Heart left ventricle (tissue), 16 donors: Measurements from ENCODE around the gene EPB41. TPM values are rescaled to one million over a fixed set of nuclear protein-coding genes. Genes with fewer than 3 reads are reported as not detected.

Source experiments
- ATAC-seq, 4 donors: fragments of 200-7000 bp; cut with Tn5 transposase; one replicate each; pipeline ENCODE4 v1.9.1; 2020 to 2022; ENCODE audit warnings: moderate library complexity in 4 of 4, mild to moderate bottlenecking in 3 of 4, moderate number of reproducible peaks in 1 of 4
- DNase-seq, 5 donors: peaks; one replicate each; pipeline ENCODE4 v3.0.0-alpha.2; 2020
- H3K27ac ChIP-seq, 12 donors: fragments of 200-600 bp; sonication (generic) in 4 of 12; one replicate each; pipeline versions ENCODE4 v1.5.0 to v1.8.0; 2016 to 2022; ENCODE audit warnings: mild to moderate bottlenecking in 2 of 12
- H3K27me3 ChIP-seq, 9 donors: fragments of 200-600 bp; sonication (generic) in 2 of 9; one replicate each; pipeline versions ENCODE4 v1.5.1 to v1.8.0; 2016 to 2022; ENCODE audit warnings: mild to moderate bottlenecking in 3 of 9
- H3K36me3 ChIP-seq, 9 donors: fragments of 200-600 bp; sonication (generic) in 2 of 9; one replicate each; pipeline versions ENCODE4 v1.5.0 to v1.8.0; 2018 to 2022; ENCODE audit warnings: mild to moderate bottlenecking in 2 of 9
- H3K4me1 ChIP-seq, 12 donors: fragments of 200-600 bp; sonication (generic) in 4 of 12; one replicate each; pipeline versions ENCODE4 v1.5.0 to v1.8.0; 2016 to 2022; ENCODE audit warnings: mild to moderate bottlenecking in 3 of 12
- H3K4me3 ChIP-seq, 12 donors: fragments of 200-600 bp; sonication (generic) in 4 of 12; one replicate each; pipeline versions ENCODE4 v1.5.0 to v1.8.0; 2017 to 2022; ENCODE audit warnings: mild to moderate bottlenecking in 9 of 12, moderate library complexity in 4 of 12
- H3K9me3 ChIP-seq, 12 donors: fragments of 200-600 bp; sonication (generic) in 4 of 12; one replicate each; pipeline versions ENCODE4 v1.5.0 to v1.8.0; 2016 to 2022; ENCODE audit warnings: mild to moderate bottlenecking in 1 of 12
- CTCF ChIP-seq, 12 donors: fragments of 200-600 bp; sonication (generic) in 4 of 12; IDR thresholded peaks; one replicate each; pipeline versions ENCODE4 v1.5.0 to v1.8.0; 2018 to 2022; ENCODE audit warnings: antibody characterized with exemption in 12 of 12, mild to moderate bottlenecking in 5 of 12
- POLR2A ChIP-seq, 2 donors: fragments of 450-650 bp; IDR thresholded peaks; one replicate each; pipeline ENCODE4 v1.6.1; 2017; ENCODE audit warnings: antibody characterized with exemption in 2 of 2, mild to moderate bottlenecking in 2 of 2, moderate library complexity in 2 of 2
- WGBS, 4 donors: extraction: QIAGEN DNeasy Blood & Tissue Kit in 2 of 4; methylation state at CpG; one replicate each; pipeline versions ENCODE4 v1.1.5 to v1.1.7; 2013 to 2018; 5-methylcytosine and 5-hydroxymethylcytosine counted together
- intact Hi-C, 10 donors: fragments of 100-400 bp; cut with DNase I; formaldehyde crosslinking; loops; one replicate each; pipeline versions ENCODE4 v1.11.1 to v1.14.2; 2022
- polyA plus RNA-seq, 2 donors: library from polyadenylated mRNA; stranded (reverse); fragments of 200-250 nt; gene quantifications; one replicate each; pipeline ENCODE4 v1.2.3, GENCODE V29; 2013
- total RNA-seq, 9 donors: library from RNA; depleted of rRNA in 2 of 9; stranded (reverse); fragments of >200 nt in 2 of 9; fragmentation: NEBNext Ultra II Directional in 3 of 9; extraction: Animal tissue kit (Norgen Biotek cat#: 25700) in 3 of 9; gene quantifications; one replicate each; pipeline versions ENCODE4 v1.1.0 to v1.2.4, GENCODE V29; 2016 to 2023
- donor health status: ischemic (EF 13 %, LVEDD 7.1; RV severe dilation, severe dysfunction).
- donor health status: healthy with polysubstance abuse.
- donor health status: DM: no; HTN: yes; CAD: no.
- donor health status: DM: no; HTN: no; CAD: no.
- donor health status: ischemic (EF 25% LVEDD 6.9; RV normal size, moderate dysfunction).
- donor health status: ischemic (EF 25% LVEDD 5.7; RV mildly dilated, moderate dysfunction).
- donor health status: healthy.
- donor health status: DM: yes; HTN: yes; CAD: no.
- donor health status: ischemic (EF 35%, LVEDD 5.7; RV mildly dilated, moderate dysfunction).
- donor health status: nonischemic (EF 11% LVEDD 7.7; RV severe dilation, severe dysfunction).
- donor health status: DM: yes; HTN: yes; CAD: no.
- donor health status: PGD.
- donor health status: ischemic (EF 29% LVEDD 5.4; RV normal size, mild dysfunction).
- donor health status: nonischemic (EF 23%, LVEDD 6.1; RV moderate dilation, normal function).

Gene EPB41
- total and polyA plus RNA-seq, 11 donors, result 7.8 to 34.4 (median 20.1) TPM

GRCh38 chr1:28899267-28899666 is 15.1 kb upstream of the EPB41 start:
- 32 to 52% (median 35%) methylated on average over 2 of the region's 2 CpGs for WGBS, 4 donors

GRCh38 chr1:28900562-28900961 is 13.8 kb upstream of the EPB41 start:
- H3K4me3 ChIP-seq, result no peak overlapping the region
- H3K27ac ChIP-seq, result no peak overlapping the region
- no peak for TF ChIP-seq POLR2A (IDR thresholded peaks at IDR 0.05)
- no peak for TF ChIP-seq CTCF (IDR thresholded peaks at IDR 0.05)
- peaks cover 0 to 7% (median 0%) of the 10 kb centered on the region in 12 donors for H3K9me3 ChIP-seq
- ATAC-seq (no peak), DNase-seq (no peak)
- H3K36me3 ChIP-seq, result no peaks in the 10 kb centered on the region
- H3K27me3 ChIP-seq, result no peaks in the 10 kb centered on the region
- intact Hi-C loops, result no loop called here
- 89 to 95% (median 91%) methylated on average over 3 of the region's 3 CpGs for WGBS, 4 donors
- peaks cover 0 to 20% (median 15%) of the 10 kb centered on the region in 12 donors for H3K4me1 ChIP-seq

More at GRCh38 chr1:28899267-28899666, 15.1 kb upstream of the EPB41 start:
- Histone ChIP-seq H3K4me1 (peaks cover 0 to 29% (median 15%) of the 10 kb centered on the region in 12 donors), H3K36me3 (no peaks in the 10 kb centered on the region), H3K4me3 (no peak overlapping the region), H3K27ac (no peak overlapping the region), H3K27me3 (no peaks in the 10 kb centered on the region), H3K9me3 (peaks cover 0 to 2% (median 0%) of the 10 kb centered on the region in 12 donors)
- ATAC-seq (no peak), DNase-seq (no peak)
- intact Hi-C loops, result no loop called here
- TF ChIP-seq CTCF (IDR thresholded peaks at IDR 0.05) (no peak), POLR2A (IDR thresholded peaks at IDR 0.05) (no peak)

GRCh38 chr1:28902738-28903137 is 11.6 kb upstream of the EPB41 start:
- TF ChIP-seq POLR2A (IDR thresholded peaks at IDR 0.05) (no peak), CTCF (IDR thresholded peaks at IDR 0.05) (no peak)
- Histone ChIP-seq H3K9me3 (peaks cover 0 to 7% (median 0%) of the 10 kb centered on the region in 12 donors), H3K36me3 (no peaks in the 10 kb centered on the region), H3K4me1 (peaks cover 0 to 20% (median 14%) of the 10 kb centered on the region in 12 donors), H3K4me3 (no peak overlapping the region), H3K27ac (no peak overlapping the region), H3K27me3 (no peaks in the 10 kb centered on the region)
- no peak for ATAC-seq
- WGBS, 4 donors, result 89 to 93% (median 91%) methylated on average over 2 of the region's 2 CpGs
- intact Hi-C loops, result no loop called here
- no peak for DNase-seq

GRCh38 chr1:28905921-28906666 is 8.3 kb upstream of the EPB41 start:
- H3K27ac ChIP-seq, result no peak overlapping the region
- WGBS, 4 donors, result 92 to 97% (median 94%) methylated on average over 8 of the region's 8 CpGs
- no peak for TF ChIP-seq POLR2A (IDR thresholded peaks at IDR 0.05)
- TF ChIP-seq CTCF (IDR thresholded peaks at IDR 0.05), result no peak
- DNase-seq, result no peak
- H3K4me1 ChIP-seq, result no peaks in the 10 kb centered on the region
- H3K4me3 ChIP-seq, result no peak overlapping the region
- intact Hi-C loops, result no loop called here
- ATAC-seq, result peak in 1 of 4 donors; percentile 29
- H3K27me3 ChIP-seq, result no peaks in the 10 kb centered on the region
- no peaks in the 10 kb centered on the region for H3K36me3 ChIP-seq
- peaks cover 0 to 7% (median 0%) of the 10 kb centered on the region in 12 donors for H3K9me3 ChIP-seq
